ENCODE results near the gene PRICKLE3. TPM values are rescaled to one million over a fixed set of nuclear protein-coding genes. Genes with fewer than 3 reads are reported as not detected.

The PRICKLE3 gene
- total and polyA plus RNA-seq, 2 of the 4 experiments (the other 2 are of a cell fraction), result 3.4 to 6.4 TPM

GRCh38 chrX:49147936-49148335, 38.2 kb downstream of the PRICKLE3 start:
- Histone ChIP-seq H3K56ac (ENCODE audit: extremely low read depth, insufficient read depth, low read length) (no peak overlapping the region), H3K4me3 (ENCODE audit: insufficient read depth, low read depth, low read length) (no peak overlapping the region), H2AK5ac (ENCODE audit: low read depth, low read length) (no peak overlapping the region), H3K23ac (ENCODE audit: low read depth, low read length) (no peak overlapping the region), H3K4ac (ENCODE audit: low read depth, low read length) (no peak overlapping the region), H4K20me1 (ENCODE audit: insufficient read depth, low read length) (no peaks in the 10 kb centered on the region), H2BK20ac (ENCODE audit: low read depth, low read length) (no peak overlapping the region), H3K9ac (ENCODE audit: low read depth, low read length) (no peak overlapping the region), H3K9me1 (ENCODE audit: insufficient read depth, low read length) (no peaks in the 10 kb centered on the region), H3K9me3 (ENCODE audit: control insufficient read depth, insufficient read depth, low read length) (no peaks in the 10 kb centered on the region), H3K14ac (replicated peaks; ENCODE audit: low read depth, low read length) (no peak overlapping the region), H2BK120ac (ENCODE audit: low read depth, low read length) (no peak overlapping the region), H3K79me1 (ENCODE audit: low read depth in 1 of 2, low read length in 2 of 2) (no peaks in the 10 kb centered on the region), H2AK9ac (replicated peaks; ENCODE audit: low read depth, low read length, poor library complexity) (no peak overlapping the region), H3K18ac (ENCODE audit: low read depth, low read length) (no peak overlapping the region), H3K4me1 (ENCODE audit: control insufficient read depth, insufficient read depth, low read length) (no peaks in the 10 kb centered on the region), H3K27ac (ENCODE audit: insufficient read depth, low read length) (no peak overlapping the region), H3K27me3 (ENCODE audit: control insufficient read depth, insufficient read depth, low read length) (no peaks in the 10 kb centered on the region), H4K5ac (ENCODE audit: low read depth, low read length) (no peak overlapping the region), H3K4me2 (ENCODE audit: low read depth, low read length) (no peak overlapping the region), H4K91ac (ENCODE audit: insufficient read depth, low read depth, low read length) (no peak overlapping the region), H4K8ac (ENCODE audit: low read depth in 2 of 2, low read length in 2 of 2) (no peak overlapping the region), H2BK15ac (ENCODE audit: low read depth, low read length) (no peak overlapping the region), H2BK5ac (ENCODE audit: low read depth, low read length, poor library complexity, severe bottlenecking) (no peak overlapping the region), H2AFZ (replicated peaks; ENCODE audit: low read length, poor library complexity) (no peak overlapping the region), H3K36me3 (ENCODE audit: control insufficient read depth, insufficient read depth, low read length) (no peaks in the 10 kb centered on the region)
- WGBS, 2 experiments (ENCODE audit: extremely low coverage in 2 of 2, insufficient read length in 1 of 2), result 77% methylated on average over 9 of the region's 13 CpGs; no CpG with 5 or more reads in 1 of the 2 experiments
- CTCF ChIA-PET, result no interaction called here
- no TSS peak for BruUV-seq (replicated peaks)
- ATAC-seq (ENCODE audit: low read depth) (no peak), DNase-seq (no peak)
- dilution Hi-C loops (cut with HindIII; ENCODE audit: low sequenced_read_pairs, unreplicated experiment), result no loop called here
- TF ChIP-seq POLR2A (IDR thresholded peaks at IDR 0.05; ENCODE audit: low read depth, low read length), result no peak
- no peak for TF ChIP-seq SMC3 (IDR thresholded peaks at IDR 0.05; ENCODE audit: low read depth, low read length)
- TF ChIP-seq RCOR1 (IDR thresholded peaks at IDR 0.05; ENCODE audit: insufficient replicate concordance, low read length), result no peak
- no peak for TF ChIP-seq CEBPB (IDR thresholded peaks at IDR 0.05; ENCODE audit: low read depth, low read length)
- TF ChIP-seq RFX5 (IDR thresholded peaks at IDR 0.05; ENCODE audit: low read depth, low read length), result no peak
- no peak for TF ChIP-seq CTCF (conservative IDR thresholded peaks at IDR 0.05; ENCODE audit: low read depth, low read length)
- no peak for TF ChIP-seq NFE2L2 (IDR thresholded peaks at IDR 0.05; ENCODE audit: low read depth, low read length)
- TF ChIP-seq MAZ (IDR thresholded peaks at IDR 0.05; ENCODE audit: borderline replicate concordance, low read depth, low read length), result no peak
- no peak for TF ChIP-seq BHLHE40 (IDR thresholded peaks at IDR 0.05; ENCODE audit: low read depth, low read length)
- no peak for TF ChIP-seq FOS (IDR thresholded peaks at IDR 0.05; ENCODE audit: low read depth, low read length)
- TF ChIP-seq MXI1 (IDR thresholded peaks at IDR 0.05; ENCODE audit: borderline replicate concordance, low read depth, low read length), result no peak
- no peak for TF ChIP-seq USF2 (IDR thresholded peaks at IDR 0.05; ENCODE audit: low read depth, low read length)
- no peak for TF ChIP-seq RAD21 (IDR thresholded peaks at IDR 0.05; ENCODE audit: low read length)
- TF ChIP-seq ELK1 (IDR thresholded peaks at IDR 0.05; ENCODE audit: borderline replicate concordance, low read depth, low read length), result no peak
- TF ChIP-seq CHD1 (IDR thresholded peaks at IDR 0.05; ENCODE audit: low read depth, low read length), result no peak
- no peak for TF ChIP-seq MAFK (IDR thresholded peaks at IDR 0.05; ENCODE audit: low read depth, low read length)
- intact Hi-C loops (cut with micrococcal nuclease), result no loop called here
- POLR2A ChIA-PET (ENCODE audit: unreplicated experiment), result no interaction called here
- in situ Hi-C loops (cut with MboI; ENCODE audit: low sequenced_read_pairs), result no loop called here
